BLaER1 treated with 17β-estradiol and CSF1 and Interleukin-3, amounts not matched to agents 10 nM and 100 nM (cell line): ENCODE data around the gene LEMD1.
A peak's percentile ranks its signal among the peaks of the same experiment; 100 is the strongest.

Experiments
- H3K27ac ChIP-seq, 11 experiments: shearing (Covaris generic); formaldehyde crosslinking; 2 replicates each; pipeline ENCODE4 v1.8.1; 2022
- H3K27me3 ChIP-seq, 11 experiments: shearing (Covaris generic); formaldehyde crosslinking; 2 replicates each; pipeline ENCODE4 v1.8.1; 2022
- H3K36me3 ChIP-seq, 11 experiments: shearing (Covaris generic); formaldehyde crosslinking; 2 replicates each; pipeline ENCODE4 v1.8.1; 2022
- H3K4me1 ChIP-seq, 10 experiments: shearing (Covaris generic); formaldehyde crosslinking; 2 replicates each; pipeline ENCODE4 v1.8.1; 2022
- H3K4me2 ChIP-seq, 11 experiments: shearing (Covaris generic); formaldehyde crosslinking; 2 replicates each; pipeline ENCODE4 v1.8.1; 2022
- H3K4me3 ChIP-seq, 10 experiments: shearing (Covaris generic); formaldehyde crosslinking; 2 replicates each; pipeline ENCODE4 v1.8.1; 2022
- H3K9ac ChIP-seq, 11 experiments: shearing (Covaris generic); formaldehyde crosslinking; 2 replicates each; pipeline ENCODE4 v1.8.1; 2022
- H3K9me3 ChIP-seq, 11 experiments: shearing (Covaris generic); formaldehyde crosslinking; replicated peaks in 1 of 11; 2 replicates each; pipeline ENCODE4 v1.8.1; 2022
- H4K20me1 ChIP-seq, 11 experiments: shearing (Covaris generic); formaldehyde crosslinking; 2 replicates each; pipeline ENCODE4 v1.8.1; 2022
- Cebpa-rat ChIP-seq, 11 experiments: shearing (Covaris generic); IDR thresholded peaks; 2 replicates each; pipeline ENCODE4 v1.8.1; 2022

Gene LEMD1

DNA sequence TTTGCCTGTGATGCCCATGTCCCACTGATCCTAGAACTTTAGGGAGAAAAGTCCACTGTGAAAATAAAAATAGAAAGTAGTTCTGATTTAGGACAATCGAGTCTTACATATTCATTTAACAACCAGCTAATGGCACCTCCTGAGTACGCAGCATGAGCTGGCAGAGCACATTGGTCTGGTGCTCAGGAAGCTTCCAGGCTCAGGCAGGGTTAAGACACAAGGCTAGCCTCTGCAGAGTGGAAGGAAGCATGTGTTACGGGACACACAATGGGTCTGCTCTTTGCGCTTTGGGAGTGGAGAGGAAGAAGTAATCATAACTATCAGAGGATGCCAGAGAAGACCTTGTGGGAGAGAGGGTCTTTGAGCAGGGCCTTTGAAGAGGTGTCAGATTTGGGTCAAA lies 61.0 kb downstream of the LEMD1 start:
- H3K27ac ChIP-seq: no peak overlapping the region
- peak overlapping the region in 1 of 11 experiments; percentile 0; a peak in 1 of 22 replicates for H3K4me2 ChIP-seq
- no peak overlapping the region for H3K4me3 ChIP-seq
- no peaks in the 10 kb centered on the region for H3K36me3 ChIP-seq
- H3K9ac ChIP-seq: no peak overlapping the region
- H3K27me3 ChIP-seq: no peaks in the 10 kb centered on the region
- no peaks in the 10 kb centered on the region for H3K9me3 ChIP-seq
- no peaks in the 10 kb centered on the region for H4K20me1 ChIP-seq
- peaks cover 0 to 19% (median 14%) of the 10 kb centered on the region in 10 experiments; a peak in 16 of 20 replicates for H3K4me1 ChIP-seq
- TF ChIP-seq Cebpa-rat (IDR thresholded peaks at IDR 0.05): no peak

DNA sequence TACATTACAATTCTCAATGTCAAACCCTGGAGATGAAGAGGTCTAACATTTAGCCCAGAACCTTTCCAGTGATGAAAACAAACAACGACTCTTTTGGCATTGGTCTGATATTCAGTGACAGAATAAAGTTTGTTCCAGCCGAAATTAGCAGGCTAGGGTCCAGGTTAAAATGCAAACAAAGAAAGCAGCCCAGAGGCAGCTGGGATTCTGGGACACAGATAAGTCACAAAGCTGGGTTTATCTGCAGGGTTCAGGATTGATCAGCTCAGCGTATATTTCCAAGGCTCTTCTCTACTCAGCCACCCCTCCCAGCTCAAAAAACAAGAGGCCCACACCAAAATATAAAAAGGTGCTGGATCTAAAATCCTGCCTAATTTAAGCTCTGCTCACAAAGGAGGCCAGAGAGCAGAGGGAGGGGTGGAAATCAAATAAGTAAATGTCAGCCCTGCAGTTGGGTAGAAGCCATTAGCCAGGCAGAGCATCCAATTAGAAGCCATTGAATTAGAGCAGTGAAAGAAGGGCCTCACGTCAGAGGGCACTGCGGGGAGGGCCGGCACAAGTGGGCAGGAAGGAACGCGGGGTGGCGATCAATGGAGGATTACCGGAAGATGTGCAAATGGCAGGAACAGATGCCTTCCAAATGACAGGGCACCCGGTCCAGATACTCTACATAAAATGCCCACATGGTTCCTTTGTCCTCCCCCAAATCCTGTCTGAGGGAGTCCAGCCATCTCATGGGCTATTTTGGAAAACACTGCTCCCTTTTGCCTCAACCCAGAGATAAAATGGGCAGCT lies 61.9 kb downstream of the LEMD1 start:
- no peak for TF ChIP-seq Cebpa-rat (IDR thresholded peaks at IDR 0.05)
- H3K4me2 ChIP-seq: 0 out of 22 replicates have a peak overlapping the region, but pooled peaks of 1 of the 11 experiments have one; percentile 15
- H3K4me3 ChIP-seq: no peak overlapping the region
- peaks cover 0 to 19% (median 12%) of the 10 kb centered on the region in 10 experiments; a peak in 15 of 20 replicates for H3K4me1 ChIP-seq
- H3K9me3 ChIP-seq: no peaks in the 10 kb centered on the region
- no peak overlapping the region for H3K27ac ChIP-seq
- no peaks in the 10 kb centered on the region for H3K36me3 ChIP-seq
- no peaks in the 10 kb centered on the region for H4K20me1 ChIP-seq
- no peak overlapping the region for H3K9ac ChIP-seq
- no peaks in the 10 kb centered on the region for H3K27me3 ChIP-seq

GRCh38 chr1:205358579-205358978 lies 63.3 kb downstream of the LEMD1 start:
- TF ChIP-seq Cebpa-rat (IDR thresholded peaks at IDR 0.05): no peak
- no peak overlapping the region for H3K27ac ChIP-seq
- no peak overlapping the region for H3K4me3 ChIP-seq
- peaks cover 0 to 19% (median 12%) of the 10 kb centered on the region in 10 experiments; a peak in 15 of 20 replicates for H3K4me1 ChIP-seq
- H3K9ac ChIP-seq: no peak overlapping the region
- no peaks in the 10 kb centered on the region for H4K20me1 ChIP-seq
- no peaks in the 10 kb centered on the region for H3K27me3 ChIP-seq
- no peak overlapping the region for H3K4me2 ChIP-seq
- H3K36me3 ChIP-seq: no peaks in the 10 kb centered on the region
- no peaks in the 10 kb centered on the region for H3K9me3 ChIP-seq

GRCh38 chr1:205357567-205357966 lies 64.3 kb downstream of the LEMD1 start:
- H3K4me1 ChIP-seq: peaks cover 0 to 19% (median 12%) of the 10 kb centered on the region in 10 experiments; a peak in 15 of 20 replicates
- TF ChIP-seq Cebpa-rat (IDR thresholded peaks at IDR 0.05): no peak
- H4K20me1 ChIP-seq: no peaks in the 10 kb centered on the region
- H3K36me3 ChIP-seq: no peaks in the 10 kb centered on the region
- peak overlapping the region in 4 of 11 experiments; percentile 11 to 59 (median 34); a peak in 3 of 22 replicates for H3K4me2 ChIP-seq
- no peak overlapping the region for H3K9ac ChIP-seq
- no peaks in the 10 kb centered on the region for H3K27me3 ChIP-seq
- H3K9me3 ChIP-seq: no peaks in the 10 kb centered on the region
- no peak overlapping the region for H3K4me3 ChIP-seq
- no peak overlapping the region for H3K27ac ChIP-seq

GRCh38 chr1:205356440-205357139 lies 65.3 kb downstream of the LEMD1 start, which contains the start of gene KLHDC8A:
KLHDC8A (minus strand) TSS chr1:205356922; CDS start chr1:205343604, 13,318 bp downstream.
- H3K4me2 ChIP-seq: peak within 1 kb of the TSS in 9 of 11 experiments; percentile 8 to 59 (median 23); a peak in 13 of 22 replicates
- peaks cover 0 to 21% (median 14%) of the 10 kb centered on the region in 10 experiments; a peak in 15 of 20 replicates for H3K4me1 ChIP-seq
- H3K27me3 ChIP-seq: no peaks in the 10 kb centered on the region
- no peaks in the 10 kb centered on the region for H3K9me3 ChIP-seq
- H3K27ac ChIP-seq: no peak within 1 kb of the TSS
- no peak within 1 kb of the TSS for H3K4me3 ChIP-seq
- no peaks in the 10 kb centered on the region for H4K20me1 ChIP-seq
- 0 out of 22 replicates have a peak within 1 kb of the TSS, but pooled peaks of 1 of the 11 experiments have one; percentile 10 for H3K9ac ChIP-seq
- H3K36me3 ChIP-seq: no peaks in the 10 kb centered on the region
- TF ChIP-seq Cebpa-rat (IDR thresholded peaks at IDR 0.05): no peak

GRCh38 chr1:205355075-205355453 lies 66.8 kb downstream of the LEMD1 start:
- Histone ChIP-seq H3K27me3 (no peaks in the 10 kb centered on the region), H3K4me1 (peaks cover under 1 to 31% (median 22%) of the 10 kb centered on the region in 10 experiments; a peak in 16 of 20 replicates), H3K27ac (no peak overlapping the region), H3K9me3 (no peaks in the 10 kb centered on the region), H3K36me3 (no peaks in the 10 kb centered on the region), H4K20me1 (no peaks in the 10 kb centered on the region), H3K9ac (no peak overlapping the region), H3K4me2 (no peak overlapping the region), H3K4me3 (no peak overlapping the region)
- no peak for TF ChIP-seq Cebpa-rat (IDR thresholded peaks at IDR 0.05)

DNA sequence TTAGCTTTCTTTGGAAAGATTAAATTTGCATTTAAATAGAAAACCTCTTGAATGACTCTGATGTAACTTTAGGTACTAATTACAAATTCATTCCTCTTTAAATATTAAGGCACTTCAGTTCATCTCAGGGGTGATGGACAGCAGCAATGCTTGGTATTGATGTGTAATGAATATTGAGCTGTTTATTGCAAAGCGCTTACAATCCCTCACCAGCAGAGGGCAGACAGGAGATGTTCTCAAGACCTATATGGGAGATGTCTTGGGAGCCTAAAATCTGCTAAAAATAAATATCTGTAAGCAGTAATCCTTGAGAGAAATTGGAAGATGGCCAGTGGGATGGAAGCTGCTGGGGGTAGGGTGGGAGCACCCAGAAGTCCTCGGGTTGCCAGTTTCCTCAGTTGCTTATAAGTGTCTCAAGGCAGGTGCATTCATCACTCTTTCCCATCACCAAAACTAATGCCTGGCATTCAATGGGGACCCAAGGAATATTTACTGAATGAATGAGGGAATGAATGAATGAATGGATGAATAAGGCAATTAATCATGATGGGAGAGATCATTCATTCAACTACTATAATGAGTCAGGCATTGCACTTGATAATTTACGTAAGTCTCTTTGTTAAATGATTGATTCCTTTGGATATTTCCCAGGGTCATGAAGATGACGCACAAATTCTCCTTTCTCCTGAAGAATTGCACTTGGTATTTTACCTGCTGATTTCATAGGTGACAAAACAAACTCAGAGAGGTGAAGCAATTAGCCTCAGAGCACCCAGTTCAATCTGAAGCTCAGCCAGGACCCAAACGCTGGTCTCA lies 67.4 kb downstream of the LEMD1 start:
- no peak overlapping the region for H3K4me2 ChIP-seq
- H3K36me3 ChIP-seq: no peaks in the 10 kb centered on the region
- no peaks in the 10 kb centered on the region for H3K27me3 ChIP-seq
- H3K4me1 ChIP-seq: peaks cover 6 to 37% (median 28%) of the 10 kb centered on the region in 10 experiments
- H3K9ac ChIP-seq: no peak overlapping the region
- H4K20me1 ChIP-seq: no peaks in the 10 kb centered on the region
- TF ChIP-seq Cebpa-rat (IDR thresholded peaks at IDR 0.05): no peak
- H3K9me3 ChIP-seq: no peaks in the 10 kb centered on the region
- no peak overlapping the region for H3K27ac ChIP-seq
- no peak overlapping the region for H3K4me3 ChIP-seq

DNA sequence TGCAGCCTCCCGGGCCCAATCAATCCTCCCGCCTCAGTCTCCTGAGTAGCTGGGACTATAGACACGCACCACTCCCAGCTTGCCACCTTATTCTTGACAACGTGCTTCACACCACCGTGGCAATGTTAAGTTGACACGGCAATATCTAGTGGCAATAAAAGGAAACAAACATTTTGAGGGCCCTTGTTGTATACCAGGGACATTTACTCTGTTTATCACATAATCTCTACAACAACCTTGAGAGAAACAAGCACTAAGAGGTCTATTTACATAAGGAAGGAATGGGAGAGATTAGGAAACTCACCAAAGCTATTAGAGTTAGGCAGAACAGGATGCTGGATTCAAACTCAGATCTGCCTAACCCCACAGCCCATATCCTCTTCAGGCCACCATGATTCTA lies 68.2 kb downstream of the LEMD1 start:
- Histone ChIP-seq H3K9me3 (no peaks in the 10 kb centered on the region), H4K20me1 (no peaks in the 10 kb centered on the region), H3K4me1 (peaks cover 15 to 46% (median 36%) of the 10 kb centered on the region in 10 experiments), H3K36me3 (no peaks in the 10 kb centered on the region), H3K9ac (no peak overlapping the region), H3K27ac (no peak overlapping the region), H3K27me3 (no peaks in the 10 kb centered on the region), H3K4me3 (no peak overlapping the region), H3K4me2 (no peak overlapping the region)
- TF ChIP-seq Cebpa-rat (IDR thresholded peaks at IDR 0.05): no peak

GRCh38 chr1:205353191-205353590 lies 68.7 kb downstream of the LEMD1 start:
- Histone ChIP-seq H3K27me3 (no peaks in the 10 kb centered on the region), H3K4me2 (no peak overlapping the region), H3K4me3 (no peak overlapping the region), H3K27ac (no peak overlapping the region), H4K20me1 (no peaks in the 10 kb centered on the region; a peak in 1 of 22 replicates), H3K9ac (no peak overlapping the region), H3K36me3 (no peaks in the 10 kb centered on the region), H3K9me3 (no peaks in the 10 kb centered on the region), H3K4me1 (peaks cover 19 to 50% (median 41%) of the 10 kb centered on the region in 10 experiments)
- no peak for TF ChIP-seq Cebpa-rat (IDR thresholded peaks at IDR 0.05)
